Anterior cingulate cortex (tissue), 58 donors: ENCODE results near the gene FGF14.

Source experiments
- DNase-seq, 58 donors: peaks; one replicate each; lab custom pipeline; 2025; lab: John Stamatoyannopoulos, UW

Gene FGF14

DNA sequence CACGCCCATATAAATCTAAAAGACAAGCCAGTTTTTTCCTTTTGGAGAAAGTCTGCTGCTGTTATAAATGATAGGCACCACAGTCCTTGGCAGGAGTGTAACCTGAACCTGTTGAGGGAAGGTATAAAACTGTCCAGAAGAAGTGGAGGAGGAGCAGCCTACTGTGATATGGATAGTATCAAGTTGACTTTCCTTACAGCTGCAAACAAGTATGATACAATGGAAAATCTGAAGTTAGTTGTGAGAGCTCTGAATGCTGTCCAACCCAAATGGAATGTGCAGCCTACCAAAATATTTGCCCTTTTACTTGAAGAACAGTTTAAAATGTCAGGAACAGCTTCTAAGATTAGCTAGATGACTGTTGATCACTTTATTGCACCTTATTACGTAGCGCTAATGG lies 399.6 kb downstream of the FGF14 start:
- DNase-seq, result no peak

DNA sequence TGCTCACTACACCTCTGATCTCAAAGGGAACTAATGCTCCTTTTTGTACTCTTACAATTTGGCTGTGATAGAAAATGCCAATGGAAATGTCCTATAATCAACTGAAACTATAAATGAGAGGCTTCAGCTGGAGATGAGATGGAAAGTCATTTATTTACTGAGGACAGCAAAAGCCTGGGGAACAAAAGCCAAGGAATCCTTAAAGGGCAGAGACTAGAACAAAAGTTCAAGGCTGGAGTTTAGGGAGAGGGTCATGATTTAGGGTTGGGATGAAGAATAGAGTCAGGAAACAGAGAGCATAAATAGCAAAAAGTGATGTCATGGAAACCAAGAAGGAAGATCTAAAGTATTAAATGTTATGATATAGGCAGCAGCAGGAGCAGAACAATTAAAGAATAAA lies 401.1 kb downstream of the FGF14 start:
- no peak for DNase-seq

DNA sequence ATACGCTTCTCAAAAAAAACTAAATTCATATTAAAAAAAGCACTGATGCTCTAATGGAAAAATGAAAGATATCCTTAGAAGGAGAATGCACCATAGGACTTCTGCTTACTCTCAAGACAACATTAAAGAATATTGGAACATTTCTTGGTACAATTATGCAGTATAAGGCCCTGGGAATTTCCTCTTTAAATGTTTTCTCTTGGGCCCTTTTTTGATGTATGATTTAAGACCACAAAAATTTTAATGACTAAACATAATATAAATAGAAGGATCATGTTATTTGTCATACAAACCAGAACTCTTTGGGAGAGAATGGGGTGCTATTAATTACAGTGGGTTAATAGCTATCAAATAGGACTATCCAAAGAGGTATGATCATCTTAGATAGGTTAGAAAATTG lies 403.7 kb downstream of the FGF14 start:
- no peak for DNase-seq

DNA sequence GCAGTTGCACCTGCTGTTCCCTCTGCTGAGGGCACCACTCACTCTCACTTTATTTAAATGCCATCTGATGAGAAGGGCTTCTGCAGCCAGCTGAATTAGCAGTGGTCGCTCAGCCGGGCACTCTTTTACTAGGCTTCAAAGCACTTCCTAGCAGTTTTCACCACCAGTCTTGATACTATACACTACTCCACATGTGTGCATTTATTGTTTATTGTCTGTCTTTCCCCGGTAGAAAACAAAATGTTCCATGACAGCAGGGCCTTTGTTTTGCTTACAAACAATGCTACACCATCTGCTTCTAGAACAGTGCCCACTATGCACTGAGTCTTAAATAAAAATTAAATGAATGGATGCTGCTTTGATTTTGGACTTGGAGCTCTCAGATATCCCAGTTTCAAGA lies 404.9 kb downstream of the FGF14 start:
- DNase-seq, result peak in 4 of 58 donors; percentile 3 to 32 (median 8)

DNA sequence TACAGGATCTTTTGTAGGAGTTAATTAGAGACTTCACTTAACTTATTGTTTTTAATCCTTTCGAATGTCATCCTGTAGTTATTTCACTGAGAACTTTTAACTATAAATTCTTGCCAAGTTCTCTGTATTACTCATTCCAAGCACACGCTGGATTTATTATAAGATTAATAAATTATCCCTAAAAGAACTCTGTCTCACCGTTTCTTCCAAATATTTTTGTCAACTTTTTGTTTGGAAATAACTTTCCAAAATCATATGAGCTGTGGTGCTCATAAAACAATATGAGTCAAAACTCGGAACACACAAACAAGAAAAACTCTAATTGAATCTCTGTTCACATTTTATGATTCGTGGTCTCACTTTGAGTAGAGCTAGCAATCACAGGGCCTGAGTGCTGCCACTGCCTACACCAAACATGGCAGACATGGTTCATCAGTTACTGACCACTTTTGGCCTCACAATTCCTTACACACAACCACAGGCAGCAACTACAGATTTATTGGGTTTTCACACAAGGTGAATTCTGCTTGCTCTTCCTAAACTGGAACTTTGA lies 412.0 kb downstream of the FGF14 start:
- DNase-seq, result no peak

DNA sequence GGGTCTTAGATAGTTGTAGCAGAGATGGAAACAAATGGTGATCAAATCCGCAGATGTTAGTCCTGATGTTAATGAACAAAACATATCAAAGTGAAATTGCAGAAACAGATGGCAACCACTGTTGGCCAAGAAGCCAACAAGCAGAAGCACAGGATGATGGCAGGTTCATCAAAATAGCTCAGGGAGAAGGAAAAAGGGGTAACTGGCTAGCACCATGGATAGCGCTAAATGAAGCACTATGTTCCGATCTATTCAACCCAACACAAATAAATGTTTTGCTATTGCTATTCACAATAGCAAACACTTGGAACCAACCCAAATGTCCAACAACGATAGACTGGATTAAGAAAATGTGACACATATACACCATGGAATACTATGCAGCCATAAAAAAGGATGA lies 413.7 kb downstream of the FGF14 start:
- no peak for DNase-seq

DNA sequence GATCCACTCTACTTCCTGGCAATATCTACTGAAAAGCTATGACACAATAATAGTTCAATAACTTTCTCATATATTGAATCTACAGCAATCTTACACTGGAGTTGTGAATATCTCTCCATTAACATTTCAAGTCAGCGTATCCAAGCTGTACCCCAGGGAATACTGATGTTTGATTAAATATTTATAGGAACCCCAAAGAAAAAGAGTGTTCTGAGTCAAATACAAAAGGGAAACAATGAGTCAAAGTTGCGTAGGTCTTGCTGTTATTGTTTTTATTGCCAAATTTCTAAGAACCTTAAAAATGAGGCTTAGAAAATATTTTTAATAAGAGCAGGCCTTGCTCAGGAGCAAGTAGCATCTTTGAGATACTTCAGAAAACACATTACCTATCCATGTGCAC lies 415.5 kb downstream of the FGF14 start:
- no peak for DNase-seq

DNA sequence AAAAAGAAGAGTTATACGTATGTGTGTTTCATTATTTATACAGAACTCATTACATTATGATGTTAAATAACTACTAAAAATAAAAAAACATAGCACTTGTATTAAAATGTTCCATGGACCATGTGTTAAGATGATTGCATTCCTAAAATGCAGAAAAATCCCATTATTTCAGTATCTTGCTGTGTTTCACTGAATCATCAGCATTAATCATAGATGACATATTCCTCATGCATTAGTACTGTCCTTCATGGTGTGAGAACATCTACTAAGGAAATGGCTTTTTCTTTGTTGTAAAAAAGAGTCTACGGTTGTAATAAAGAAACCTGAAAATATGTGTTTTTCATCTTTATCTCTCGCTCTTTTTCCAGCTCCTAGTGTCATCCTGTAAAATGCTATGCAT lies 416.5 kb downstream of the FGF14 start:
- DNase-seq, result no peak

DNA sequence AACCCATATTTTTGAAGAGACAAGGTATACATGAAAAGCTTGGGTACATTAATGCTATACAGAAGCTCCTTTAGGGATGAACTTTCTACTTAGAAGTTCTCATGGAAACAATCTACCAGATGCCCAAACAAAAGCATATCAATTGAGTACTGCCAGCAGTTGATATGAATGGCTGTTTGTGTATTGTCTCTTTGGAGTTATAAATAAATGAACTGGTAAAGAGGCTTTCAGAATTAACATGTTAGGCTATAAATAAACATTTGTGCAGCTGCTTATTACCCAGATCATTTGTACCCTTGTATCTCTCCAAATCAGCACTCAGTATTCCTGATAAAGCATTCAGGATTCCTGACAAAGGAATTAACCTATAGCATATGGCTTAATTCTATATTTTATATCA lies 418.9 kb downstream of the FGF14 start:
- no peak for DNase-seq

DNA sequence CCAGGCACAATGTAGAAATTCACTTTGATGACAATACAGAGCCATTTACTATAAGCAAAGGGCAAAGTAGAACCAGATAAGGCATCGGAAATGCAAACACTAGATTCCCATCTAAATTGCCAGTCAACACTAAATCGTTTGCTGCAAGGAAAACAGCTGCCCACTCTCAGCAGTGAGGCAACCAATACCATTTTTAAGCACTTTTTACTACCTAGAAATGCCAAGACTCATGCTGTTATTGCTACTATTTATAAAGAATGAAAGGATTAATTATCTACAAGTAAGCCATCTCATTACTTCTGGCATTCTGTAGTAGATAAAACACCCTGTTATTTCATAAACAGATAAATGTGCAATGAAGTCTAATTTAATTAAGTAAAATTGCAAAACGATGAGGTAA lies 422.0 kb downstream of the FGF14 start:
- no peak for DNase-seq

DNA sequence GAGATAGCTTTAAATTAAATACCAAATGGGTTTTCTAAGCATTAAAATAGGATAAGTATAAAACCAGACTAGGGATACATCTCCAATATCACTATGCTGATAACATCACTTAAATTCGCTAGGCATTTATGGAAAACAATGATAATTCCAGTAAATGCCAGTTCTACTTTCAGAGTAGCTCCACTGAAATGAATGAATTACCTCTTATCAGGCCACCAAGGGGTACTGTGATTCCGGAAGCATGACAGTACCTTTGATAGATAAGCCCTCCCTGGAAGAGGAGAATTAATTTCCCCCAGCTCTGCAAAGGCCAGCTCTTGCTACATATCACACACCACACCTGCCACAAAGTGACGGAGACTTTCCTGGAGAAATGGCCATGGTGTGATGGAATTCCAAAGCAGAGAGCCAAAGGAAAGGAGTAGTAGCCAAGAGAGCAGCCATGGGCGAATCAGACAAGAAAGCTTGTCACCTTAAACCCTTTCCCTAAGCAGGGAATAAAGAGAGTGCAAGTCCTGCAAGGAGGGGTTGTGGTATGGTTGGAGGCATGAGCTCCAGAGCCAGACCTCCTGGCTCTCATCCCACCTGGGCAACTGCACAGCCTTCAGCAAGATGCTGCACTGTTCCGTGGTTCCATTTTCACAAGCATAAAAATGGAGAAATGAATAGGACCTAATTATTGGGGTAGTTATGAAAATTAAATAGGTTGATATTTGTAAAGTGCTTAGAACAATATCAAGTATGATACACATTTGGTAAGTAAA lies 423.1 kb downstream of the FGF14 start:
- DNase-seq, result no peak

DNA sequence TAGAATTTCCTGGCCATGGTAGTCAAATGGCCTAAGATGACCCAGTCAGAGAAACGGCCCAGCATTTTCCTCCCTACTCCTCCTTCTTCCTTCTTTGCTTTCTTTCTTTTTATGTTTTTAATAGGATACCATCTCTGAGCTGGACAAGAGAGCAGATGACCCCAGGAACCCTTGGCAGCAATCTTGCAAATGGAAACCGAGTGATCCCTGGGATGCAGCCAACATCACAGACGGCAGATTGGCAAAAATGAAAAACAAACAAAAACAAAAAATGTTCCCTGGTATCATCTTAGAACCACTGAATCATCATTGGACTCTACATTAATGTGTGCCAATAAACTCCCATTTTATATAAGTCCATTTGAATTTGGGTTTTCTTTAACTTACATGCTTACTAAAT lies 424.4 kb downstream of the FGF14 start:
- DNase-seq, result no peak

DNA sequence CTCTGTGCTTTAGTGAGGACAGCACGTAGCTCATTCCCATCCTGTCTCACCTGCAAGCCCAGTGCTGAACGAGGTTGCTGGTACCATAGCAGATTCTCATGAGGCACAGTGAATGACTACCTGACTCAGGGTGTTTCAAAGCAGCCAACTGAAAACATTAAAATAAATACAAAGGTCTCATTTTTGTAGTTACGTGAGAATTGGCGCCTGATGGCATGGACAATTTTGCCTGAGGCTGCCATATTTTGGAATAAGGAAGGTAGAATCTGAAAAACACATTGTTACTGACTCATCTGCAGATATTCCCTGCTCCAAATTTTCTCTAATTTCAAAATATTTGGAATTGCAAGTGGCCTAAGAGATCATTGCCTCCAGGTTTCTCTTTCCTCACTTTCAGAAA lies 429.7 kb downstream of the FGF14 start:
- no peak for DNase-seq

DNA sequence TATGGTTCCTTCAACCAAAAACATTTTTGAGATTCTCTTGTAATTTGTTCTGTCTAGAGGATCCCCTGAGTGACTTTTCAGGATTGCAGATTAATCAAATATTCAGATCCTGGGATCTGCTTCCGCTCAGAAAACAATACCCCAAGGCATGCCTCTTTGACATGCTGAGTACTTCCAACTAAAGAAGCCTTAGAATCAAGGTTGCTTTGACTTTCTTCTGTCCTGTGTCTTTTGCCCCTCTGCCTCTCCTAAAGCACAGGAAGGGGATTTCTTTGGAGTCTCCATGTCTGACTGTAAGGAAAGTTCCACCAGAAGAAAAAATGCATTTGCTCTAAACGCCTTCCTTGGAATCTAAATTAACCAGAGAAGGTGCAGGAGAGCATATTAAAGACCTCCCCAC lies 431.5 kb downstream of the FGF14 start:
- DNase-seq, result no peak

DNA sequence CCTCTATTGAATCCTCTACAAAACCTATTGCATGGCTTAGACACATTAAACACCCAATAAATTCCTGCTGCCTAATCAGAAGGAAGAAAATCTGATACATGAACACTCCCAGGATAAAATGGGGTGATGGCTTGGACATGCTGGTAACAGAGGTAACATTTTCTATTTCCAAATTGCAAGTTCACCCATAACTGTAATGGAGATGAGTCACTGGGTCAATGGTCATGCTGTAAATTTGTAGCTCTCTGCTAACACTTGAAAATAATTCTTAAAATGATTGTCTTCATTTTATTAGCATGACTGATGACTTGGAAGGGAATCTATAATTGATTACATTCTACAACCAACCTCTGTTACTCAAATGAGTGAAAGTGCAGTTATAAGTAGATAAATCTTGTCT lies 434.1 kb downstream of the FGF14 start:
- no peak for DNase-seq

DNA sequence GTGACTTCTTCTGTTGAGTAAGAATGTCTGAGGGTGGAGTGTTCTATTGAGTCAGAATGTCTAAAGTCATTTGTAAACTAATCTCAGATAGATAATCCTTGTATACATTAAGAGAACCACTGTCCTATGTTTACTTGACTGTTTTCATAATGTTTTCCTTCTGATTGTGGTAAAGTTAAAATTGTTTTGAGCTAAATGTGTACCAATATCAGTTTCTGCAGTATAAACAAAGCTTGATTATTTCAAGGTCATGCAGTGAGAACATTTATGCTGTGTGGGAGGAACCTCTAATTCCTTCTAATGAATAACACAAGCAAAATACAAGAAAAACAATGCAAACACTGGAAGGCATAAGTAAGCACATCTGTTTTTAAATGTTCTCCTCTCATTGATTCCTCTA lies 434.6 kb downstream of the FGF14 start:
- DNase-seq, result no peak

DNA sequence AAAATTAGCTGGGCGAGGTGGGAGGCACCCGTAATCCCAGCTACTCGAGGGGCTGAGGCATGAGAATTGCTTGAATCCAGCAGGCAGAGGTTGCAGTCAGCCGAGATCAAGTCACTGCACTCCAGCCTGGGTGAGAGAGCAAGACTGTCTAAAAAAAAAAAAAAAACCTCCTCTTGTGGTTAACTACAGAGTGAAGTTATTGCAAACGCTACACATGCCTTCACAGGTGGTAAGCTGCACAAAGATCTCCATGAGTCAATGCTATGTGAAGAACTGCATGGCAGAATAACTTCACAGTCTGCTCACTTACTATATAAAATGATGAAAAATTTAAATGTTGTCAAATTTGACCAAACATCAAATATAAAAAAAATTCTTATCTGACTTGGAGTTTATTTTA lies 436.8 kb downstream of the FGF14 start:
- DNase-seq, result no peak

DNA sequence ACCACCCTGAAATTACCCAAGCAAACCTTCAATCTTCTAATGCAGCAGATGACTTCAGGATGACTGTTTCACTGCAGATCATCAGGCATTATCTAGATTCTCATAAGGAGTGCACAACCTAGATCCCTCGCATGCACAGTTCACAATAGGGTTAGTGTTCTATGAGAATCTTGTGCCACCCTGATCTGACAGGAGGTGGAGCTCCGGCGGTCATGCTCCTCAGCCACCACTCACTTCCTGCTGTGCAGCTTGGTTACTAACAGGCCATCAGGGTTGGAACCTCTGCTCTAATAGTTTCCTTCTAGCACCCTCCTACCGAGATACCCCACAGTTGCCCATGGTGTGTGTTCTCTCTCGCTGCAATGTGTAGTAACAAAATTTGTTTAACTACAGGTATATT lies 442.8 kb downstream of the FGF14 start:
- no peak for DNase-seq

DNA sequence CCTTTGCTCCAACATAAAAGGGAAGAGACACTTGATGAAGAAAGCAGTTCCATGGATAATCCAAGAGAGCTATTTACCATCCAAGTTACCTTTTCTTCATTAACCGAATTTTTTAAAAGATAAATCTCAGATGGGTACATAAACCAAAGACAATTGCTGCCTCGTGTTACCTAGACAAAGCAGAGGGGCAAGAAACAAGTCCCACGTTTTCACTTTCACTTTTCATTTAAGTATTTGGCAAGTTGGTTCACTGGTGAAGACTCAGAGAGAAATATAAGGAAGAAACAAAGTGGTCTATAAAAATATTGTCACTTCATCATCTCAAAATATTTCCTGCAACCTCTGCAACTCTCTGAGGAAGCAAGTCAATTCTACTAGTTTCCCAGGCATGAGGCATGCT lies 446.1 kb downstream of the FGF14 start:
- DNase-seq, result no peak

DNA sequence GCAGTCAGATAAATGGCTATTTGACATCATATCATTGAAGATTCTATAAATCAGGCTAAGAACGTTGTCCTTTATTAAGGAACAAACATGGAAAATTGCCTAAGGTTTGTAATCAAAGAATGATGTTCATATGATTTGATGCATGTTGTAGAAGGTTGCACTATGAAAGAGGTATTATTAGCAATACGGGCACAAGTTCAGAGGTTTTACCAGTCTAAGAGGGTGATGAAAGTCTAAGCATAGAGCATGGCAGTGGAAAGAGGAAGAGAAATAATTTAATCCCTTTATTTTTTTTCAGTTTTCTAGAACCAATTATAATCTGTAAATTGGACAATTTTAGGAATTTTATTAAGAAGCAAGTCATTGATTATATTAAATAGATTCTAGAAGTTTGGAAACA lies 450.7 kb downstream of the FGF14 start:
- no peak for DNase-seq

DNA sequence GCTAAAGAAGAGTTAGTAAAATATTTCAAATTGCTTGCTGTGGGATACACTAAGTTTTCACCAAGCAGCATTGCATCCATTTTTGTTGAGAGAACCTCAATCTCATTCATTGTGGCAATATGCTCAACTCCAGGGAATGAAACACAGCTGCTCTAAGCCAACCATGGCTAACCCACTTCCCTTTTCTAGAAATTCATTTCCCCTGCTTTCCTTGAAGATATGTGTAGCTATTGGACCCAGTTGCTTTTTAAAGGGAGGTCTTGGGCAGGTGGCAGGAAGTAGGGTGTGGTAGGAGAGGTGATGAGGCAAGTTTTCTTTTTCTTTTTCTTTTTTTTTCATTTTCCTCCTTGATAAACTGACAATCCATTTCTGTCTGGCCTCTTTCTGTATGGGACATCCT lies 452.2 kb downstream of the FGF14 start:
- DNase-seq, result no peak

DNA sequence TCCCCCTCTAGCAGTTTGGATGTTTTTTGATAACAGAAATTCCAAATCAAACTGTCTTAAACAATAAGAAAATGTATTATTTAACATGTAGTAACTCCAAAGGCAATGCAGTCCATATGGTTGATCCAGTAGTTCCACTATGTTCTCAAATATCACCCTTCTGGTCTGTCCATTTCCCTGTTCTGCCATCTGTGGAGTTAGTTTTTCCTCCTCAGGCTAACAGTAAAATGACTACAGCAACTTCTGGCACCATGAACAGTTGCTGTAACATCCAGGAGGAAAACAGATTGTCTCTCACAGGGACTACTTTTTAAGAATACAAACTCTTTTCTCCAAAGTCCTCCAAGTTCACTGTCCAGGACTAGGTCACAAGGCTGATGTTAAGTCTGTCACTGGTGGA lies 455.4 kb downstream of the FGF14 start:
- DNase-seq, result no peak

DNA sequence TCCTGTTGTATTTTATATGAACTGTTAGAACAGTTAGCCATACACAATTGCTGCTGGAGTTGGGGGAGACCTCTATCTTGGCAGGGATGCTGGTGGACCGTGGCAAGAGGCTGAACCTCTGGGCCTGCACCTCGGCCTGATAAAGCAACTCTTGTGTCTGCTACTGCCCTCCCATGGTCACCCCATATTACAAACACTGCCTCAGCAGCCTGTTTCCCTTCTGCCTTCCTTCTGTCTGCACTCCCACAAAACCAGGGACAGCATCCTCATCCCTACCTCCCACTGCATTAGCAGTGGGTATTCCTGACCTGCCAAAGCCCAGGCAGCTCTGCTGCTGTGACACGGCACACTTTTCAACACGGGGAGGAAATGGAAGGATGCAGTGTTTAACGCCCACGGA lies 456.4 kb downstream of the FGF14 start:
- no peak for DNase-seq
